Fibroblast of pulmonary artery (primary cell): ENCODE measurements around the gene MAN1C1.
"Not testable (repeated sequence)": the region's sequence is repeated elsewhere in the genome, so short reads cannot be mapped to it uniquely, and the experiment has no call there.

ENCODE experiments used
- DNase-seq: peaks from one replicate; pipeline ENCODE4 v3.0.0-alpha.2; 2010; ENCODE audit warnings: low read depth
- H3K4me3 ChIP-seq: replicated peaks from 2 replicates; pipeline ENCODE4 v1.5.1; 2011; ENCODE audit warnings: low read depth, mild to moderate bottlenecking, control low read depth, low read length, moderate library complexity
- CTCF ChIP-seq: IDR thresholded peaks from 2 replicates; pipeline ENCODE4 v1.5.1; 2011; ENCODE audit warnings: mild to moderate bottlenecking, control low read depth, low read length, inconsistent platforms; ENCODE audit errors: missing control alignments

The MAN1C1 gene

GRCh38 chr1:25658791-25659431, 42.3 kb downstream of the MAN1C1 start:
- peak; percentile 28 for DNase-seq
- TF ChIP-seq CTCF = no peak
- H3K4me3 ChIP-seq = no peak overlapping the region

GRCh38 chr1:25661043-25661815, 44.6 kb downstream of the MAN1C1 start:
- DNase-seq = peak; percentile 34
- no peak overlapping the region for H3K4me3 ChIP-seq
- no peak for TF ChIP-seq CTCF

- H3K4me3 ChIP-seq = no peak overlapping the region
- DNase-seq = no peak
- TF ChIP-seq CTCF = no peak
Observed at GRCh38 chr1:25662061-25662460, 45.5 kb downstream of the MAN1C1 start.

- H3K4me3 ChIP-seq, DNase-seq: not testable (repeated sequence)
Observed at GRCh38 chr1:25662959-25663358, 46.4 kb downstream of the MAN1C1 start.

- no peak for TF ChIP-seq CTCF
- peak; percentile 31 for DNase-seq
- no peak overlapping the region for H3K4me3 ChIP-seq
Observed at GRCh38 chr1:25664357-25665199, 48.0 kb downstream of the MAN1C1 start.

- no peak overlapping the region for H3K4me3 ChIP-seq
- TF ChIP-seq CTCF = no peak
- DNase-seq = no peak
Observed at GRCh38 chr1:25666460-25666859, 49.9 kb downstream of the MAN1C1 start.

GRCh38 chr1:25668931-25669573, 52.5 kb downstream of the MAN1C1 start:
- TF ChIP-seq CTCF = no peak
- DNase-seq = no peak
- no peak overlapping the region for H3K4me3 ChIP-seq
